SK-N-SH (cell line): ENCODE results near the gene FAM177B.
A peak's percentile ranks its signal among the peaks of the same experiment; 100 is the strongest.

Experiments used
- CTCF ChIP-seq: fragments of 200-600 bp; sonication (generic); IDR thresholded peaks from 2 replicates; pipeline ENCODE4 v1.6.1; 2017; ENCODE audit warnings: antibody characterized with exemption, mild to moderate bottlenecking, moderate library complexity
- JUND ChIP-seq: IDR thresholded peaks from 2 replicates; pipeline ENCODE4 v1.4.0; 2012
- POLR2AphosphoS5 ChIP-seq: IDR thresholded peaks from 2 replicates; pipeline ENCODE4 v1.6.1; 2012; ENCODE audit warnings: low read depth, low read length
- REST ChIP-seq: IDR thresholded peaks from 2 replicates; pipeline ENCODE4 v1.6.1; 2012; ENCODE audit warnings: mild to moderate bottlenecking, low read depth, low read length, moderate library complexity
- SMC3 ChIP-seq: IDR thresholded peaks from 2 replicates; pipeline ENCODE4 v1.6.1; 2012; ENCODE audit warnings: low read depth, low read length, improper control_type of control experiment

- TF ChIP-seq REST (no peak), SMC3 (no peak), CTCF (no peak), POLR2AphosphoS5 (no peak), JUND (peak; percentile 46; the same call in 1 of the 2 replicates)
Measured at GRCh38 chr1:222798116-222798515, 61.1 kb downstream of the FAM177B start.
